HEK293 (cell line): ENCODE results near the gene MCTP1.

Experiments used
- CTCF ChIA-PET: fragments of 350-600 bp; formaldehyde crosslinking; extraction: SDS; loops from one replicate; lab custom pipeline; 2021; ENCODE audit warnings: antibody characterized with exemption; lab: Yijun Ruan, JAX
- POLR2A ChIA-PET: fragments of 300-600 bp; formaldehyde crosslinking; extraction: SDS; loops from one replicate; lab custom pipeline; 2020; ENCODE audit warnings: antibody characterized with exemption, inconsistent platforms; lab: Yijun Ruan, JAX
- H3K27ac ChIP-seq: fragments of 200-500 bp; sonication (Bioruptor generic); 2 replicates; pipeline ENCODE4 v1.5.1; 2014; ENCODE audit warnings: low read depth, low read length, control low read depth, inconsistent platforms; ENCODE audit errors: extremely low read depth
- H3K36me3 ChIP-seq, 2 experiments: fragments of 200-500 bp in 1 of 2; sonication (Bioruptor generic) in 1 of 2; 1 replicate in 1 of 2; 2 replicates in 1 of 2; pipeline ENCODE4 v1.5.1; 2014 to 2017; ENCODE audit warnings: inconsistent platforms in 2 of 2, low read length in 2 of 2; ENCODE audit not compliant: control insufficient read depth in 2 of 2, insufficient read depth in 1 of 2
- H3K4me1 ChIP-seq: fragments of 200-500 bp; sonication (Bioruptor generic); 2 replicates; pipeline ENCODE4 v1.5.1; 2014; ENCODE audit warnings: mild to moderate bottlenecking, low read length, inconsistent platforms; ENCODE audit not compliant: control insufficient read depth, insufficient read depth
- H3K4me3 ChIP-seq: 2 replicates; pipeline ENCODE4 v1.5.1; 2011; ENCODE audit warnings: low read depth, mild to moderate bottlenecking, control low read depth, low read length, moderate library complexity
- H3K9me3 ChIP-seq: fragments of 200-500 bp; sonication (Bioruptor generic); 2 replicates; pipeline ENCODE4 v1.5.1; 2014; ENCODE audit warnings: low read depth, low read length, inconsistent platforms; ENCODE audit not compliant: control insufficient read depth, insufficient read depth
- ATF2 ChIP-seq: fragments of 450-650 bp; formaldehyde crosslinking; IDR thresholded peaks from 2 replicates; pipeline ENCODE4 v1.5.1; 2016; ENCODE audit warnings: missing biosample characterization, missing genetic modification characterization, low read depth
- BCL11A ChIP-seq: fragments of 450-650 bp; formaldehyde crosslinking; IDR thresholded peaks from 2 replicates; pipeline ENCODE4 v1.5.1; 2016; ENCODE audit warnings: low read depth, missing biosample characterization, missing genetic modification characterization
- KLF17 ChIP-seq: fragments of 450-650 bp; formaldehyde crosslinking; IDR thresholded peaks from 2 replicates; pipeline ENCODE4 v1.5.1; 2016; ENCODE audit warnings: missing biosample characterization, missing genetic modification characterization
- PRDM4 ChIP-seq: fragments of 450-650 bp; formaldehyde crosslinking; IDR thresholded peaks from 2 replicates; pipeline ENCODE4 v1.5.1; 2017; ENCODE audit warnings: missing biosample characterization, missing genetic modification characterization
- PRDM6 ChIP-seq: fragments of 450-650 bp; formaldehyde crosslinking; IDR thresholded peaks from 2 replicates; pipeline ENCODE4 v1.5.1; 2017; ENCODE audit warnings: missing biosample characterization, missing genetic modification characterization
- ZBTB8A ChIP-seq: fragments of 450-650 bp; formaldehyde crosslinking; IDR thresholded peaks from 2 replicates; pipeline ENCODE4 v1.5.1; 2016; ENCODE audit warnings: missing biosample characterization, missing genetic modification characterization
- ZNF350 ChIP-seq: fragments of 450-650 bp; formaldehyde crosslinking; IDR thresholded peaks from 2 replicates; pipeline ENCODE4 v1.5.0; 2017; ENCODE audit warnings: missing biosample characterization, mild to moderate bottlenecking, missing genetic modification characterization
- ZNF600 ChIP-seq: fragments of 450-650 bp; formaldehyde crosslinking; IDR thresholded peaks from 2 replicates; pipeline ENCODE4 v1.5.1; 2016; ENCODE audit warnings: missing biosample characterization, missing genetic modification characterization
- ZNF664 ChIP-seq: fragments of 450-650 bp; formaldehyde crosslinking; IDR thresholded peaks from 2 replicates; pipeline ENCODE4 v1.5.1; 2016; ENCODE audit warnings: missing biosample characterization, missing genetic modification characterization
- ZSCAN4 ChIP-seq: fragments of 450-650 bp; formaldehyde crosslinking; IDR thresholded peaks from 2 replicates; pipeline ENCODE4 v1.5.1; 2017; ENCODE audit warnings: missing biosample characterization, missing genetic modification characterization
- TF ChIP-seq, protein P1 (sequence below): fragments of 450-650 bp; formaldehyde crosslinking; IDR thresholded peaks from 2 replicates; pipeline ENCODE4 v1.5.1; 2016; ENCODE audit warnings: missing biosample characterization, missing genetic modification characterization
- TF ChIP-seq, protein P2 (sequence below): fragments of 450-650 bp; IDR thresholded peaks from 2 replicates; pipeline ENCODE4 v1.5.1; 2018; ENCODE audit warnings: missing biosample characterization, missing genetic modification characterization
- TF ChIP-seq, protein P3 (sequence below): fragments of 450-650 bp; formaldehyde crosslinking; IDR thresholded peaks from 2 replicates; pipeline ENCODE4 v1.5.1; 2016; ENCODE audit warnings: missing biosample characterization, missing genetic modification characterization
- TF ChIP-seq, protein P4 (sequence below): fragments of 450-650 bp; formaldehyde crosslinking; IDR thresholded peaks from 2 replicates; pipeline ENCODE4 v1.5.1; 2017; ENCODE audit warnings: missing biosample characterization, missing genetic modification characterization

Gene MCTP1

DNA sequence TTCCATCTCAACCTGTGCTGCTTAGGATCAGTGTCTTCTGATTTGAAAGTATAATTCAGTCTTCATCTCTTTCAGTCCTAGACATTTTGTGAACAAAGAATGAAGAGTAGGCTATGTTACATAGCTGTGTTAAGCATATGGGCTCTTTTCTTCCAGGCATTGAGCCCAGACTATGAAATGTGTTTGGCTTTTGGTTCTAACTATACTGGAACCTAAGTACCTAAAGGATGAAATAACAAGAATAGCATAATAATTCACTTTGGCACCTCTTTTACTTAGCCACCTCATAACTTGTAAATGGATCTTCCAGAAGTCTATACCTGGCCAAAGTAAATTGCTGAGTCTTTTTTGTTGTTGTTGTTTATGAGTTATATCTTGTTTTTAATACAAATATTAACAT is 595.0 kb downstream of the MCTP1 start:
- H3K4me3 ChIP-seq, result no peak overlapping the region
- ChIA-PET POLR2A (no interaction called here), CTCF (no interaction called here)
- no peaks in the 10 kb centered on the region for H3K9me3 ChIP-seq
- no peak overlapping the region for H3K27ac ChIP-seq
- H3K36me3 ChIP-seq, result peaks cover 35 to 42% of the 10 kb centered on the region in 2 experiments
- peaks cover 20% of the 10 kb centered on the region for H3K4me1 ChIP-seq
- no peak for TF ChIP-seq ZNF350 (tag by site-specific recombination)
- peak; percentile 49; the same call in 1 of the 2 replicates for TF ChIP-seq ZNF600

DNA sequence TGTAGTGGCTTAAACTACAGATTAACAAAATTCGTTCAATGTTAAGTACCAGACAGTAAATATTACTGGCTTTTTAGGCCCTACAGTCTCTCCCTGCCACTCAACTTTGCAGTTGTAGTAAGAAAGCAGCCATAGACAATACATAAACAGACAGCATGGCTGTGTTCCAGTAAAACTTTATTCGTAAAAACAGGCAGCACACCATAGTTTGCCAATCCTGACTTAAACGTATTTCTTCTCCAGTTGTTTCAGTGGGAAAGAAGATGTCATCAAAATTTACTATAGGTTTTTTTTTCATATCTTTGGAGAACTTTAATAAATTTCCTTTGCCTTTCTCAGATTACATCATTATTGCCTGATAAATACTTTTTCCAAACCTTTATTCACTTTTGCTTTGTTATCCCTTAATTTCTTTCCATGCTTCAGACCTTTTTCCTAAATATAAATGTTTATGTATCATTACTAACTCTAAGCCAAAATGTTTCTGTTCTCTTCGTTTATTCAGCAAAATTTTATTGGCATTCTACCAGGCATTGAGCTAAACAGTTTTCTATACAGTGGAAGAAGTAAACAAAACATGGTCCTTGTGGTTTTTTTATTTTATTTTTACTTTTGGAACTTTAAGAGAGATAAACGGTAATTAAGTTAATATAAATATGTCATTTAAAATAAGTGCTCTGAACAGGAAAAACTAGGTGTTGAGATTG is 601.9 kb downstream of the MCTP1 start:
- Histone ChIP-seq H3K4me3 (no peak overlapping the region), H3K36me3 (peaks cover 26 to 27% of the 10 kb centered on the region in 2 experiments), H3K27ac (no peak overlapping the region), H3K4me1 (no peaks in the 10 kb centered on the region), H3K9me3 (no peaks in the 10 kb centered on the region)
- ChIA-PET CTCF (no interaction called here), POLR2A (no interaction called here)
- peak; percentile 40; the same call in 1 of the 2 replicates for TF ChIP-seq ATF2 (tag by site-specific recombination)
- TF ChIP-seq, protein P1, sequence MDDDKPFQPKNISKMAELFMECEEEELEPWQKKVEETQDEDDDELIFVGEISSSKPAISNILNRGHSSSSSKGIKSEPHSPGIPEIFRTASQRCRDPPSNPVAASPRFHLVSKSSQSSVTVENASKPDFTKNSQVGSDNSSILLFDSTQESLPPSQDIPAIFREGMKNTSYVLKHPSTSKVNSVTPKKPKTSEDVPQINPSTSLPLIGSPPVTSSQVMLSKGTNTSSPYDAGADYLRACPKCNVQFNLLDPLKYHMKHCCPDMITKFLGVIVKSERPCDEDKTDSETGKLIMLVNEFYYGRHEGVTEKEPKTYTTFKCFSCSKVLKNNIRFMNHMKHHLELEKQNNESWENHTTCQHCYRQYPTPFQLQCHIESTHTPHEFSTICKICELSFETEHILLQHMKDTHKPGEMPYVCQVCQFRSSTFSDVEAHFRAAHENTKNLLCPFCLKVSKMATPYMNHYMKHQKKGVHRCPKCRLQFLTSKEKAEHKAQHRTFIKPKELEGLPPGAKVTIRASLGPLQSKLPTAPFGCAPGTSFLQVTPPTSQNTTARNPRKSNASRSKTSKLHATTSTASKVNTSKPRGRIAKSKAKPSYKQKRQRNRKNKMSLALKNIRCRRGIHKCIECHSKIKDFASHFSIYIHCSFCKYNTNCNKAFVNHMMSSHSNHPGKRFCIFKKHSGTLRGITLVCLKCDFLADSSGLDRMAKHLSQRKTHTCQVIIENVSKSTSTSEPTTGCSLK (tag by site-specific recombination), result no peak

DNA sequence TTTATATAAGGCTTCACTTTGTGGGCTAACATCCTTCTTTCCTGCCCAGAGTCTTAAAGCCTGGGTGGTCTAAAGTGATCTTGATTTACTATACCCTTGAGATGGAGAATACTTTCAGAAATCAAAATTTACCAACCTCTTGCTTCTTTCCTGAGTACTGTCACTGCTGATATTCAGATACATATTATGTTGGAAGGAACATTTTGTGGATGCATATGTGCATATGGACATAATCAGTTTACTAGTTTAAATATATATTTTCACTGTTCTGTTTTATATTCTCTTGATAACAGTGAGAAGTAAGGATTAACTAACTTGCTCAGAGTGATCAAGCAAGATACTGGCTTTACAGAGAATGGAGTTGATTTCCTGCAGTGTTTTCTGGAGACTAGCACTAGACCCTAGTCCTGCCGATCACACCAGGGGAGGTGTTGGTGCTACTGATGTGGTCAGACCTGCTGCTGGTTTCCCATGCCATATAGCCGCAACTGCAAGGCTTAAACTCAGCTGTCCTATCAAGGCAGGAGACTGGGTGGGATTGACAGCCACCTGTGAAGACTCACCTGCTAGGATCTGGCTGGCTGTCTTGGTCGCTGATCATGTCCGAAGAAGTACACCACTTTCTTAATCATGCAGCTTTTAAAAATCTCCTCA is 608.8 kb downstream of the MCTP1 start:
- no peak overlapping the region for H3K4me3 ChIP-seq
- ChIA-PET CTCF (no interaction called here), POLR2A (no interaction called here)
- H3K36me3 ChIP-seq, result peaks cover 10 to 25% of the 10 kb centered on the region in 2 experiments
- H3K9me3 ChIP-seq, result no peaks in the 10 kb centered on the region
- no peak overlapping the region for H3K27ac ChIP-seq
- H3K4me1 ChIP-seq, result peaks cover 4% of the 10 kb centered on the region; the same call in 1 of the 2 replicates
- TF ChIP-seq, protein P2, sequence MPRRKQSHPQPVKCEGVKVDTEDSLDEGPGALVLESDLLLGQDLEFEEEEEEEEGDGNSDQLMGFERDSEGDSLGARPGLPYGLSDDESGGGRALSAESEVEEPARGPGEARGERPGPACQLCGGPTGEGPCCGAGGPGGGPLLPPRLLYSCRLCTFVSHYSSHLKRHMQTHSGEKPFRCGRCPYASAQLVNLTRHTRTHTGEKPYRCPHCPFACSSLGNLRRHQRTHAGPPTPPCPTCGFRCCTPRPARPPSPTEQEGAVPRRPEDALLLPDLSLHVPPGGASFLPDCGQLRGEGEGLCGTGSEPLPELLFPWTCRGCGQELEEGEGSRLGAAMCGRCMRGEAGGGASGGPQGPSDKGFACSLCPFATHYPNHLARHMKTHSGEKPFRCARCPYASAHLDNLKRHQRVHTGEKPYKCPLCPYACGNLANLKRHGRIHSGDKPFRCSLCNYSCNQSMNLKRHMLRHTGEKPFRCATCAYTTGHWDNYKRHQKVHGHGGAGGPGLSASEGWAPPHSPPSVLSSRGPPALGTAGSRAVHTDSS, result no peak
- TF ChIP-seq KLF17 (tag by site-specific recombination) (no peak), ZSCAN4 (tag by site-specific recombination) (no peak), ZBTB8A (tag by site-specific recombination) (no peak), BCL11A (no peak), PRDM4 (no peak), PRDM6 (no peak), ZNF664 (no peak)
- TF ChIP-seq, protein P3, sequence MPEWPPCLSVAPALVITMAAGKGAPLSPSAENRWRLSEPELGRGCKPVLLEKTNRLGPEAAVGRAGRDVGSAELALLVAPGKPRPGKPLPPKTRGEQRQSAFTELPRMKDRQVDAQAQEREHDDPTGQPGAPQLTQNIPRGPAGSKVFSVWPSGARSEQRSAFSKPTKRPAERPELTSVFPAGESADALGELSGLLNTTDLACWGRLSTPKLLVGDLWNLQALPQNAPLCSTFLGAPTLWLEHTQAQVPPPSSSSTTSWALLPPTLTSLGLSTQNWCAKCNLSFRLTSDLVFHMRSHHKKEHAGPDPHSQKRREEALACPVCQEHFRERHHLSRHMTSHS (tag by site-specific recombination), result no peak
- TF ChIP-seq, protein P4, sequence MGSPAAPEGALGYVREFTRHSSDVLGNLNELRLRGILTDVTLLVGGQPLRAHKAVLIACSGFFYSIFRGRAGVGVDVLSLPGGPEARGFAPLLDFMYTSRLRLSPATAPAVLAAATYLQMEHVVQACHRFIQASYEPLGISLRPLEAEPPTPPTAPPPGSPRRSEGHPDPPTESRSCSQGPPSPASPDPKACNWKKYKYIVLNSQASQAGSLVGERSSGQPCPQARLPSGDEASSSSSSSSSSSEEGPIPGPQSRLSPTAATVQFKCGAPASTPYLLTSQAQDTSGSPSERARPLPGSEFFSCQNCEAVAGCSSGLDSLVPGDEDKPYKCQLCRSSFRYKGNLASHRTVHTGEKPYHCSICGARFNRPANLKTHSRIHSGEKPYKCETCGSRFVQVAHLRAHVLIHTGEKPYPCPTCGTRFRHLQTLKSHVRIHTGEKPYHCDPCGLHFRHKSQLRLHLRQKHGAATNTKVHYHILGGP (tag by site-specific recombination), result no peak
